DOHH2 (cell line): ENCODE data around the gene PCNX2.

ENCODE experiments used
- H3F3A ChIP-seq: fragments of 200-600 bp; sonication (generic), shearing (Covaris generic); 2 replicates; pipeline ENCODE4 v1.6.0; 2016; ENCODE audit warnings: antibody characterized with exemption, mild to moderate bottlenecking; ENCODE audit not compliant: control insufficient read depth, insufficient read depth
- H3K27ac ChIP-seq: fragments of 200-600 bp; sonication (generic); 2 replicates; pipeline ENCODE4 v1.5.1; 2014; ENCODE audit warnings: low read depth, mild to moderate bottlenecking, low read length, moderate library complexity
- H3K27me3 ChIP-seq: fragments of 200-600 bp; sonication (generic); 2 replicates; pipeline ENCODE4 v1.6.1; 2014; ENCODE audit warnings: mild to moderate bottlenecking, low read length, mixed read lengths; ENCODE audit not compliant: control insufficient read depth
- H3K36me3 ChIP-seq: fragments of 200-600 bp; sonication (generic); 2 replicates; pipeline ENCODE4 v1.6.1; 2014; ENCODE audit warnings: mild to moderate bottlenecking, low read length, moderate library complexity, mixed read lengths; ENCODE audit not compliant: control insufficient read depth
- H3K4me1 ChIP-seq: fragments of 200-600 bp; sonication (generic); 2 replicates; pipeline ENCODE4 v1.6.1; 2014; ENCODE audit warnings: mild to moderate bottlenecking, low read length, mixed read lengths; ENCODE audit not compliant: control insufficient read depth
- H3K4me2 ChIP-seq: fragments of 200-600 bp; sonication (generic); 2 replicates; pipeline ENCODE4 v1.6.0; 2014; ENCODE audit warnings: mild to moderate bottlenecking, low read length, moderate library complexity
- H3K4me3 ChIP-seq: fragments of 200-600 bp; sonication (generic); 2 replicates; pipeline ENCODE4 v1.5.1; 2014; ENCODE audit warnings: mild to moderate bottlenecking, low read length, mixed read lengths
- H3K79me2 ChIP-seq: fragments of 200-600 bp; sonication (generic); 2 replicates; pipeline ENCODE4 v1.6.1; 2014; ENCODE audit warnings: mild to moderate bottlenecking, low read length, mixed read lengths; ENCODE audit not compliant: control insufficient read depth
- H3K9me2 ChIP-seq: fragments of 200-600 bp; sonication (generic); replicated peaks from 2 replicates; pipeline ENCODE4 v1.6.1; 2014; ENCODE audit warnings: mild to moderate bottlenecking, low read length, mixed read lengths; ENCODE audit not compliant: control insufficient read depth
- H3K9me3 ChIP-seq: fragments of 200-600 bp; sonication (generic); 2 replicates; pipeline ENCODE4 v1.6.1; 2014; ENCODE audit warnings: antibody characterized with exemption, low read length, mixed read lengths; ENCODE audit not compliant: control insufficient read depth, insufficient read depth
- H4K20me1 ChIP-seq: fragments of 200-600 bp; sonication (generic); 2 replicates; pipeline ENCODE4 v1.6.0; 2014; ENCODE audit warnings: low read depth, mild to moderate bottlenecking, antibody characterized with exemption, low read length, moderate library complexity; ENCODE audit not compliant: control insufficient read depth, insufficient read depth
- CTCF ChIP-seq: fragments of 200-600 bp; sonication (generic); IDR thresholded peaks from one replicate; pipeline ENCODE4 v1.5.1; 2014; ENCODE audit warnings: antibody characterized with exemption, mild to moderate bottlenecking, low read depth, low read length; ENCODE audit not compliant: poor library complexity, severe bottlenecking
- EZH2phosphoT487 ChIP-seq: fragments of 200-600 bp; sonication (generic); IDR thresholded peaks from 2 replicates; pipeline ENCODE4 v1.6.1; 2017; ENCODE audit warnings: borderline replicate concordance, mild to moderate bottlenecking, antibody characterized with exemption, low read length, moderate library complexity, mixed read lengths

Gene PCNX2

GRCh38 chr1:233336554-233337456, 41.3 kb upstream of the PCNX2 start:
- no peak for TF ChIP-seq EZH2phosphoT487
- no peak for TF ChIP-seq CTCF
- no peaks in the 10 kb centered on the region for H3K79me2 ChIP-seq
- no peaks in the 10 kb centered on the region for H3K9me2 ChIP-seq
- no peaks in the 10 kb centered on the region for H4K20me1 ChIP-seq
- no peak overlapping the region for H3K4me2 ChIP-seq
- H3F3A ChIP-seq, result no peaks in the 10 kb centered on the region
- no peak overlapping the region for H3K27ac ChIP-seq
- no peaks in the 10 kb centered on the region for H3K36me3 ChIP-seq
- no peaks in the 10 kb centered on the region for H3K4me1 ChIP-seq
- H3K27me3 ChIP-seq, result no peaks in the 10 kb centered on the region
- H3K9me3 ChIP-seq, result no peaks in the 10 kb centered on the region
- no peak overlapping the region for H3K4me3 ChIP-seq

GRCh38 chr1:233334092-233334491, 38.6 kb upstream of the PCNX2 start:
- no peaks in the 10 kb centered on the region for H3F3A ChIP-seq
- H3K4me1 ChIP-seq, result no peaks in the 10 kb centered on the region
- no peaks in the 10 kb centered on the region for H3K79me2 ChIP-seq
- no peak overlapping the region for H3K4me3 ChIP-seq
- H3K9me3 ChIP-seq, result no peaks in the 10 kb centered on the region
- no peaks in the 10 kb centered on the region for H3K9me2 ChIP-seq
- no peak overlapping the region for H3K4me2 ChIP-seq
- no peak for TF ChIP-seq EZH2phosphoT487
- H3K27me3 ChIP-seq, result peaks cover 11% of the 10 kb centered on the region
- no peak overlapping the region for H3K27ac ChIP-seq
- no peaks in the 10 kb centered on the region for H3K36me3 ChIP-seq
- H4K20me1 ChIP-seq, result 0 out of 2 replicates have a peak, but pooled peaks cover under 1% of the 10 kb centered on the region

DNA sequence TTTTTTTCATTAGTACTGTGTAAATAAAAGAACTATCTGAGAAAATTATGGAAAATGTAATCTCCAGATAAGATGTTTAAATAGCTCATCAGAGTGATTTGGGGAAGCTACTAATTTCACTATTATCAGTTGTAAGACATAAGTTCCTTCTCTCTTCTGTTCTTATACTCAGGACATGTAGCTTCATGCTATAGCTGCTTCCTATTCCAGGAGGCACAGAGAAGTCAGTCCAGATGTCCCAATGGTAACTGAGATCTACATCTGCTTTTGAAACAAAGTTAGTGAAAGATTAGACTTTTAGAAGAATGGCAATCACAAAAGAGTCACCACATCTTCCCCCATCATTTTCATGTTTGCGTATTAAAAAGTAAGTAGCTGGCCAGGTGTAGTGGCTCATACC, 37.6 kb upstream of the PCNX2 start:
- no peaks in the 10 kb centered on the region for H3F3A ChIP-seq
- no peaks in the 10 kb centered on the region for H3K79me2 ChIP-seq
- 0 out of 2 replicates have a peak, but pooled peaks cover 2% of the 10 kb centered on the region for H4K20me1 ChIP-seq
- no peak overlapping the region for H3K4me2 ChIP-seq
- H3K36me3 ChIP-seq, result no peaks in the 10 kb centered on the region
- no peak overlapping the region for H3K4me3 ChIP-seq
- no peak overlapping the region for H3K27ac ChIP-seq
- peaks cover 21% of the 10 kb centered on the region for H3K27me3 ChIP-seq
- TF ChIP-seq CTCF (no peak), EZH2phosphoT487 (no peak)
- no peaks in the 10 kb centered on the region for H3K9me3 ChIP-seq
- H3K4me1 ChIP-seq, result peaks cover 3% of the 10 kb centered on the region; the same call in 1 of the 2 replicates
- no peaks in the 10 kb centered on the region for H3K9me2 ChIP-seq

DNA sequence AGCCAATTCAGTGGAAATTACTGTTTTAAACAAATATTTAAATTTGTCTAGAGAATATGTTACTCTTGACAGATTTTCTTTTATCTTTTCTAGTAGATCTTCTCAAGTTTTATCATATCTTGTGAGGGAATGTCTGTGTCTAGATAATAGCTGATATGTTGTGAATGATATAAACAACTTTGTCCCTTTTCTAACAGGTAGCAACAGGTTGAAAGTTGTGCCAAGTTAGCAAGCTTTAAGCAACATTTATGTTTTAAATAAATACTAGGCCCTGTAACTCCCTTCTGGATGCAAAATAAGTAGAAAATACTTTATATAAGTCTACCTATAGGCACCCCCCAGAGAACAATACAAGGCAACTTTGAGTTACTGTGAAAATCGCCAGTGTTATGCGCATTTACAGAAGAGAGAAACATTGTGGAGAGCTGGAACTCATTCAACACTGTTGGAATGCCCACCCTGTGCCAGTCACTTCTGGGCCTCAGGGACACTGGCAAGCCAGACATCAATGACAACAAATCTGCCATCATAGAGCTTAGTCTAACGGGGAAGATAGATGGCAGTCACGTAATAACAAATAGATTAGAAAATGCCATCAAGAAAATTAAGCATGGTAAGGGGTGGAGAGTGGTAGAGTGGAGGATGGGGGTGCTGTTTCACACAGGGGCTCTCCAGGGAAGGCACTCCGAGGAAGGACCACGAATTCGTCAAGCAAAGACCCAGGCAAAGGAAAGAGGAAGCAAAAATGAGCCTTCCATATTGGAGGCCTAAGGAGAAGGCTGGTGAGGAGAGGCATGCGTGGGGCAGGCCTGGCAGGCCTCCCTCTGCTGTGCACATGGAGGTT, 36.4 kb upstream of the PCNX2 start:
- Histone ChIP-seq H3F3A (peaks cover under 1% of the 10 kb centered on the region; the same call in 1 of the 2 replicates), H3K4me2 (no peak overlapping the region), H3K36me3 (no peaks in the 10 kb centered on the region), H3K27me3 (peaks cover 28% of the 10 kb centered on the region), H3K79me2 (no peaks in the 10 kb centered on the region), H3K9me2 (no peaks in the 10 kb centered on the region), H4K20me1 (0 out of 2 replicates have a peak, but pooled peaks cover 2% of the 10 kb centered on the region), H3K9me3 (no peaks in the 10 kb centered on the region), H3K4me1 (peaks cover 11% of the 10 kb centered on the region), H3K4me3 (no peak overlapping the region), H3K27ac (no peak overlapping the region)
- TF ChIP-seq EZH2phosphoT487, result no peak
- no peak for TF ChIP-seq CTCF
